GM12873 (cell line): Measurements from ENCODE around the gene ARID1B.

Experiments used
- CTCF ChIP-seq: IDR thresholded peaks from 2 replicates; pipeline ENCODE4 v1.5.1; 2012; ENCODE audit warnings: low read depth, mild to moderate bottlenecking, moderate library complexity, low read length, control low read depth; ENCODE audit not compliant: insufficient read depth; ENCODE audit errors: missing control alignments

The ARID1B gene

GRCh38 chr6:156934069-156934460 is 156.9 kb downstream of the ARID1B start:
- TF ChIP-seq CTCF, result no peak

GRCh38 chr6:156935000-156935399 is 157.8 kb downstream of the ARID1B start:
- TF ChIP-seq CTCF, result no peak

GRCh38 chr6:156938143-156938542 is 161.0 kb downstream of the ARID1B start:
- TF ChIP-seq CTCF, result no peak

- no peak for TF ChIP-seq CTCF
Observed at GRCh38 chr6:156940221-156940620, 163.0 kb downstream of the ARID1B start.

DNA sequence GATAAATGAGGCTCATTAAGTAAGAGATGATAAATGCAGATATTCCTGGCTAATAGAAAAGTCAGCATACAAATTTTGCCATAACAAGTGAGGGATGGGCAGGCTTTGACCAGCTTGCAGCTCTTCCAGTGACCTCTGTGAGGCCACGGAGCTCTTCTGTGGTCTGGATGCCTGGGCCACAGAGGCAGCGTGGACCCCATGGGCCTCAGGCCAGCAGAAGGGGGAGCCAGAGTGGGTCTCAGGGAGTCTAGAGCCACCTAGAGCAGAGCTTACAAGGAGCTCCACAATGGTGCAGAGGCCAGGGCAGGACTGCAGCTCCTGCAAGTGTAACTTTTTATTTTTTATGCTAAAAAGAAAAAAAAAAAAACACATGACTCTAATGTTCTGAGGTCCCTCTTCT is 165.1 kb downstream of the ARID1B start:
- TF ChIP-seq CTCF, result no peak

GRCh38 chr6:156943166-156943565 is 166.0 kb downstream of the ARID1B start:
- no peak for TF ChIP-seq CTCF

GRCh38 chr6:156943816-156944215 is 166.6 kb downstream of the ARID1B start:
- no peak for TF ChIP-seq CTCF

DNA sequence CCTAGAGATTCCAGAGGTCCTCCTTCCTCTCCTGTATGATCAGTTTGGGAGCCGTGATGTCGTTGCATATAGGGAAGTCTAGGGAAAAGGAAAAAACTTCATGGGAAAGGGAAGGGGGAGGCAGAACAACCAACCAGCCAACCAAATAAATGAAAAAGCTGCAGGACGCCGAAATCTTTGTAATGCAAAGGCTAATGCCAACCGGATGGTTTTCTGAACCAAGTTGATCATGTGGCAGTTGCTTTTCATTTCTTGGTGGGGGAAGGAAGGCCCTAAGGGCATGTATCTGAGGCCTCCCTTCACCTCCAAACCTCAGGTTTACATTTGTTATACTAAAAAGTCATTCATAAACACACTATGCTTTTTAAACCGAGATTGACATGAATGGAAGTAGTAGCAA is 167.2 kb downstream of the ARID1B start:
- TF ChIP-seq CTCF, result no peak
